Measurements from ENCODE around the gene ZDHHC13.
A peak's percentile ranks its signal among the peaks of the same experiment; 100 is the strongest.

The ZDHHC13 gene, protein sequence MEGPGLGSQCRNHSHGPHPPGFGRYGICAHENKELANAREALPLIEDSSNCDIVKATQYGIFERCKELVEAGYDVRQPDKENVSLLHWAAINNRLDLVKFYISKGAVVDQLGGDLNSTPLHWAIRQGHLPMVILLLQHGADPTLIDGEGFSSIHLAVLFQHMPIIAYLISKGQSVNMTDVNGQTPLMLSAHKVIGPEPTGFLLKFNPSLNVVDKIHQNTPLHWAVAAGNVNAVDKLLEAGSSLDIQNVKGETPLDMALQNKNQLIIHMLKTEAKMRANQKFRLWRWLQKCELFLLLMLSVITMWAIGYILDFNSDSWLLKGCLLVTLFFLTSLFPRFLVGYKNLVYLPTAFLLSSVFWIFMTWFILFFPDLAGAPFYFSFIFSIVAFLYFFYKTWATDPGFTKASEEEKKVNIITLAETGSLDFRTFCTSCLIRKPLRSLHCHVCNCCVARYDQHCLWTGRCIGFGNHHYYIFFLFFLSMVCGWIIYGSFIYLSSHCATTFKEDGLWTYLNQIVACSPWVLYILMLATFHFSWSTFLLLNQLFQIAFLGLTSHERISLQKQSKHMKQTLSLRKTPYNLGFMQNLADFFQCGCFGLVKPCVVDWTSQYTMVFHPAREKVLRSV

DNA sequence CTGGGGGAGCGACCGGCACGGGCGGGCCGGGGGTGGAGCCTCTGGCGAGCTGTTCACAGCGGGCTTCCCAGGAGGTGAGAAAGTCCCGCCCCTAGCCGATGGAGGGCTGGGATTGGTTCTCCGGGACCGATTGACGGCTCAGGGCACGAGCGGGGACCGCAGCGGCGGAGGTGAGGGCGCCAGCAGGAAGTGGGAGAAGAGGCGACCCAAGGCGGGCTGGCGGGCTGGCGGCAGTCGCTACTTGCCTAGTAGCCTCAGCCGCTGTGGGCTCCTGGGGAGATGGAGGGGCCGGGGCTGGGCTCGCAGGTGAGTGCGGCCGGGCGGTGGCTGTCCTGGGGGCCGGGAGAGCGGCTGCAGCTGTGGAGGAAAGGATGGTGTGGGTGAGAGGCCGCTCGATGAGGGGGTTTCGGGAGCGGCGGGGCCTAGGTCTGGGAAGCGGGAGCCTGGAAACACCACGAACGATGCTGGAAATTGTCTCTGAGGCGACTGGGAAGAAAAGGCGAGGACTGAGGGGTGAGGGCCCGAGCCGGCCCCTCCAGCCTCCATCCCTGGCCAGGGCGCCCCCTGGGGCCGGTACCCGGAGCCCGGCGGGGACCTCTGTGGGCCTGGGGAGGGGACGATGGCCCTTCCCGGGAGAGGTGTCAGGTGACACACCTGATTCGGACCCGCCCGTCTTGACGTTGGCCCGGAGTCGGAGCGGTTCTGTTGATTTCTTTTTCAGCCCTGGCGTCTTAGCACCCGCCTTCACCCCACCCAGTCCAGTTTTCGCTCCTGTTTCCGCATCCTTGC is at the start of gene ZDHHC13:
Gene ZDHHC13, plus strand, starts transcription at position 198 of the 789 bp plus-strand sequence. Its CDS starts 82 bp downstream, at position 280.
- DNase-seq (ENCODE audit: low spot score) = peak; percentile 96

- DNase-seq (ENCODE audit: low spot score) = peak; percentile 74
Measured at GRCh38 chr11:19071255-19071654, 45.7 kb upstream of the ZDHHC13 start.

GRCh38 chr11:19072464-19072863 is 44.5 kb upstream of the ZDHHC13 start:
- DNase-seq (ENCODE audit: low spot score) = no peak

- no peak for DNase-seq (ENCODE audit: low spot score)
Measured at GRCh38 chr11:19073454-19074415, 43.2 kb upstream of the ZDHHC13 start.

GRCh38 chr11:19075636-19076035 is 41.3 kb upstream of the ZDHHC13 start:
- no peak for DNase-seq (ENCODE audit: low spot score)

DNA sequence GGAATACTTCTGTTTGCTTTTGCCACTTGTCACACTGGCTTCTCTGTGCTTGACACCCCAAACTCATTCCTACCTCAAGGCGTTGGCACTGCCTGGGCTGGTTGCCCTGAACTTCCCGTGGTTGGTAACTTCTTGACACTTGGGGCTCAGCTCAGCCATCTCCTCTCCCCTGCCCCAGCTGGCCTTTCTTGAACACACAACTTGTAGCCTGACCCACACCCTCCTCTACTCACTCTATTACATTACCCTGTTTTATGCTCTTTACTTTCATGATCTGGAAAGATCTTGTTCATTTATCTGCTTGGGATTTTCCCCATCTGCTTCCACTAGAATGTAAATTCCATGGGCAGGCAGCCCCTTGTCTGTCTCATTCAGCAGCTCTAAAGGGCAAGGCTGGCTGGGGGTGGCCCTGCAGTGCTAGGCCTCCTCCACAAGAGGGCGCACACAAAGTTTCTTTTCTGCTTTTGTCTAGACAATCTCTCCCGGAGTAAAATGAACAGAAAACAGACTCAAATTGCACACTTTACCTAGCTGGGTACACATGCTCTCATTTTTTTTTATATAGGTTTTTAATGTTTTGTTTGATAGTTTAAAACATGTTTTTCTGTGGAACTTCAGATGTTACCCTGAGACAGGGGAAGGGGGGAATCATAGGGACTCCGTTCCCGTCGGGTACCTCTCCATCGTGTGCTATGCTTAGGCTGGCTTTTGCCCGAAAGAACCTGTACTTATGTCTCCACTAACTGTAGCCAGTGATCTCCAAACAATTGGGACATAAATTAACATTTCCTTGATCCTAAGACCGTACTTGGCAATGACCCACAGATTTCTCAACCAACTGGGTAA is 40.0 kb upstream of the ZDHHC13 start:
- DNase-seq (ENCODE audit: low spot score) = peak; percentile 79

GRCh38 chr11:19077965-19078364 is 39.0 kb upstream of the ZDHHC13 start:
- DNase-seq (ENCODE audit: low spot score) = no peak

- DNase-seq (ENCODE audit: low spot score) = no peak
Measured at GRCh38 chr11:19079643-19080440, 37.1 kb upstream of the ZDHHC13 start.

DNA sequence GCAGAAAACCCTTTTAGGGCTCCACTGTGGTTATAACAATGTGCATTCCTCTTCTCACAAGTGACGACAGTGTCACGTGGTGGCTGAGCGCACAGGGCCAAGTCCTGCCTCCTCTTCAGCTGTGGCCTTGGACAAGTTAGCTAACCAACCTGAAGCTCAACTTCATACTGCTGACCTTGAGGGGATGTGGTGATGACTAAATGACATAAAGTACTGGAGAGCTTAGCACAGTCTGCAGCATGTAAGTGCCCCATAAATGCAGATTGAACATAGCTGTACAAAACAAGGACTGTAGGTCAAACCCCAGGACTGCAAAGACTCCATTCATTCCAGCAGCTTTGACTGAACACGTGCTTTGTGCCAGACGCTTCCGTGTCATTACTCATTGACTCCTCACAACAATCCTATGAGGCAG is 36.4 kb upstream of the ZDHHC13 start:
- no peak for DNase-seq (ENCODE audit: low spot score)

DNA sequence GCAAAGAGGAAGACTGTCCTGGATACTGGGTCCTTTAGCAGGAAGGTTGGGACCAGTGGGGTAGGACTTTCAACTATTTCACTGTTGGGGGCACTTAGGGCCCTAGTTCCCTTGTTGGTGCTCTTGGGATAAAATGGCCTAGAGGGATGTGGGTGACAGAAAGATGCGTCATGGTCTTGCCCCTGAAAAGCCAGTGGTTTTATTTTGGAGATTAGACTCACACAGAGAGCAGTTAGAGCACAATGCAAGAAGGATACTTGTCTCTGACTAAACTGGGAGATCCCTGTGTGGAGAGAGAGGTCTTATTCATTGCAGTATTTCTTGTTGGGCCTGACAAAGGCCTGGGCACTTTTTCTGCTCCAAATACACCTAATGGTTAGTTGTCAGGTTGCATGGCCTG is 33.8 kb upstream of the ZDHHC13 start:
- no peak for DNase-seq (ENCODE audit: low spot score)

GRCh38 chr11:19084661-19085315 is 32.2 kb upstream of the ZDHHC13 start:
- DNase-seq (ENCODE audit: low spot score) = no peak

DNA sequence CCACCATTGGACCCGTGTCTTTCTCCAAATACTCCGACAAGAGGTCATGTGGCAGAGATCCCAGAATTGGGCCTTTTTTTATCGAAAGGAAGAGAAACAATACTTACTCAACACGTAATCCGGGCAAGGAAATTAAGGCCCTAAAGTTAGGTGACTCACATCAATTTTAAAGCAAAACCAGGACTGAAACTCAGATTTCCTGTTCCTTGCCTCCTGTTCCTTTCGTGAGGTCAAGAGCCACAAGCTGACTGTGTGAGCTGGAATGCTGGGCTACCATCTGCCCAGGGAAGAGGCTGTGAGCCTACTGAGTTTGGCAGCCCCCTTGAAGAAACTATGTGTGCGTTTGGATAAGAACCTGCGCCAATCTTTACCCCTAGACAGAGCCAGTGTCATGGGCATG is 29.3 kb upstream of the ZDHHC13 start:
- DNase-seq (ENCODE audit: low spot score) = no peak

- DNase-seq (ENCODE audit: low spot score) = no peak
Measured at GRCh38 chr11:19088791-19089190, 28.2 kb upstream of the ZDHHC13 start.

GRCh38 chr11:19089421-19089820 is 27.5 kb upstream of the ZDHHC13 start:
- no peak for DNase-seq (ENCODE audit: low spot score)

GRCh38 chr11:19091366-19091765 is 25.6 kb upstream of the ZDHHC13 start:
- no peak for DNase-seq (ENCODE audit: low spot score)

DNA sequence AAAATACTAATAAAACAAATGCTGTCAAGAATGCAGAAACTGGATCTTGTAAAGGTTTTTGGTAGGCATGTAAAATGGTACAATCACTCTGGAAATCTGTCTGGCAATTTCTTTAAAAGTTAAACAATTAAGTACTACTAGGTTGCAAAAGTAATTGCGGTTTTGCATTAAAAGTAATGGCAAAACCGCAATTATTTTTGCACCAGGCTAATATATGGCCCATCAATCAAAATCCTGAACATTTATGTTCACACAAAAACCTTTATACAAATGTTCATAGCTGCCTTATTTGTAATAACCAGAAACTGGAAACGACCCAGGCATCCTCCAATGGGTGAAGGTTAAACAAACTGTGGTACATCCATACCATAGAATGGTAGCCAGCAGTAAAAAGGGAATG is 24.6 kb upstream of the ZDHHC13 start:
- no peak for DNase-seq (ENCODE audit: low spot score)

GRCh38 chr11:19092850-19093249 is 24.1 kb upstream of the ZDHHC13 start:
- no peak for DNase-seq (ENCODE audit: low spot score)

- no peak for DNase-seq (ENCODE audit: low spot score)
Measured at GRCh38 chr11:19093976-19094375, 23.0 kb upstream of the ZDHHC13 start.

- DNase-seq (ENCODE audit: low spot score) = no peak
Measured at GRCh38 chr11:19094859-19095258, 22.1 kb upstream of the ZDHHC13 start.

All from ecto neural progenitor cell (in vitro differentiated cells).